ENCODE results near the gene USP21. TPM values are rescaled to one million over a fixed set of nuclear protein-coding genes. Genes with fewer than 3 reads are reported as not detected.

USP21 gene
- polyA plus RNA-seq, 1 experiment, result 19.3 TPM

DNA sequence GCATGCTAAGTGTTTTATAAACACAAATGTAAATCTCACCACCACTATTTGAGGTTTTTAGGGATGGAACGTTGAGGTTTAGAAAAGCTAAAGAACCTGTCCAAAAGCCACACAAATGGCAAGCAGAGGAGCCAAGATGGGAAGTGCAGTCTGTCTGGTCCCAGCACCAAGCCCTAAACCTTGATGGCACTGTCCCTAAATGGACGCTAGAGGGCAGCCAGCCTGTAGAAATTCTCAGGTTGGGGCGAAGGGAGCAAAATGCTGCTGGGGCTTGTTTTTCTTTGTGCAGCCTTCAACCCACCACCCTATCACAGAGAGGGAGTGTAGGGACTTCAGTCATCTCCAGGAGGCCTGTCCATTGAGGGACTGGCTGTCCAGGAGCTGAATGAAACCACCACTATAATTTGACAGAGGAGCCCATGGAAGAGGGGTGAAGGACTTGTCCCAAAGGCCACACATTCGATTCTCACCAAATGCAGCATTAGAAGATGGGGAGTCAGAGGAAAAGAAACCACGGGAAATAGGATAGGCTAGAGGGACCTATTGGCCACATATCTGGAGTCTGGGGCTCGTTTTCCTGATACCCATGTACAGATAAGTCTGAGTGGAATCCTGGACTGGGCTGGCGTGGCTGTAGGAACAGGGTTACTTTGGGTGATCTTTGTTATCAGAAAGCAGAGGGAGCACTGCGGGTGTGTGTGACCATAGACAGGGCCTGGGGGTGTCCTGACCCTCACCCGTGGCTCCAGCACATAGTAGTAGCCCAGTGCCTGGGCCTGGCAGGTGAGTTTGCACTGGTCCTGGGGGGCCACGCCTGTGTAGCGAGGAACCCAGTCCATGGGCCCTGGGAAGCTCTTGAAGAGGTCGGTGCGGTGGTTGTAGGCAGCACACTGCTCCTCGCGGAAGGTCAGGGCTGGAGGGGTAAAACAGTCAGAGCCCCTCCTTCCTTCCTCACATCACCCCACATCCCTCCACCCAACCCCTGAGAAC, 33.5 kb downstream of the USP21 start:
- H3K36me3 ChIP-seq (ENCODE audit: control insufficient read depth, insufficient read depth, low read length), result peaks cover 18% of the 10 kb centered on the region
- H3K27me3 ChIP-seq (ENCODE audit: control insufficient read depth, insufficient read depth, low read length), result no peaks in the 10 kb centered on the region
- no peak overlapping the region for H3K4me3 ChIP-seq (ENCODE audit: low read depth, low read length)
- CTCF ChIA-PET, result interaction anchor here (0.7 to 6.1 kb wide), 23 partner anchors 9 to 197 kb away, joined by 3 to 49 read pairs (median 4); partner anchors contain the start of genes APOA2, NDUFS2, PPOX and TOMM40L
- no peak for DNase-seq (ENCODE audit: low read depth)
- TF ChIP-seq, protein P1, sequence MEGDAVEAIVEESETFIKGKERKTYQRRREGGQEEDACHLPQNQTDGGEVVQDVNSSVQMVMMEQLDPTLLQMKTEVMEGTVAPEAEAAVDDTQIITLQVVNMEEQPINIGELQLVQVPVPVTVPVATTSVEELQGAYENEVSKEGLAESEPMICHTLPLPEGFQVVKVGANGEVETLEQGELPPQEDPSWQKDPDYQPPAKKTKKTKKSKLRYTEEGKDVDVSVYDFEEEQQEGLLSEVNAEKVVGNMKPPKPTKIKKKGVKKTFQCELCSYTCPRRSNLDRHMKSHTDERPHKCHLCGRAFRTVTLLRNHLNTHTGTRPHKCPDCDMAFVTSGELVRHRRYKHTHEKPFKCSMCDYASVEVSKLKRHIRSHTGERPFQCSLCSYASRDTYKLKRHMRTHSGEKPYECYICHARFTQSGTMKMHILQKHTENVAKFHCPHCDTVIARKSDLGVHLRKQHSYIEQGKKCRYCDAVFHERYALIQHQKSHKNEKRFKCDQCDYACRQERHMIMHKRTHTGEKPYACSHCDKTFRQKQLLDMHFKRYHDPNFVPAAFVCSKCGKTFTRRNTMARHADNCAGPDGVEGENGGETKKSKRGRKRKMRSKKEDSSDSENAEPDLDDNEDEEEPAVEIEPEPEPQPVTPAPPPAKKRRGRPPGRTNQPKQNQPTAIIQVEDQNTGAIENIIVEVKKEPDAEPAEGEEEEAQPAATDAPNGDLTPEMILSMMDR (IDR thresholded peaks at IDR 0.05; ENCODE audit: insufficient read depth, low read depth, low read length), result peak; percentile 93
- POLR2A ChIA-PET, result no interaction called here

- no peak for DNase-seq (ENCODE audit: low read depth)
- Histone ChIP-seq H3K27me3 (ENCODE audit: control insufficient read depth, insufficient read depth, low read length) (no peaks in the 10 kb centered on the region), H3K36me3 (ENCODE audit: control insufficient read depth, insufficient read depth, low read length) (peaks cover 18% of the 10 kb centered on the region), H3K4me3 (ENCODE audit: low read depth, low read length) (no peak overlapping the region)
- POLR2A ChIA-PET, result no interaction called here
- TF ChIP-seq, protein P1 (IDR thresholded peaks at IDR 0.05; ENCODE audit: insufficient read depth, low read depth, low read length), result no peak
- CTCF ChIA-PET, result interaction anchor here (0.8 to 6.1 kb wide), 12 partner anchors 8 to 195 kb away, joined by 3 to 49 read pairs (median 6); partner anchors contain the start of genes APOA2, B4GALT3, NDUFS2 and TOMM40L
Measured at GRCh38 chr1:161193561-161194235, 34.4 kb downstream of the USP21 start.

GRCh38 chr1:161195171-161195570, 35.9 kb downstream of the USP21 start:
- no peak for DNase-seq (ENCODE audit: low read depth)
- TF ChIP-seq, protein P1 (IDR thresholded peaks at IDR 0.05; ENCODE audit: insufficient read depth, low read depth, low read length), result no peak
- Histone ChIP-seq H3K4me3 (ENCODE audit: low read depth, low read length) (no peak overlapping the region), H3K36me3 (ENCODE audit: control insufficient read depth, insufficient read depth, low read length) (peaks cover 18% of the 10 kb centered on the region), H3K27me3 (ENCODE audit: control insufficient read depth, insufficient read depth, low read length) (no peaks in the 10 kb centered on the region)
- ChIA-PET POLR2A (no interaction called here), CTCF (interaction anchor here (1.5 to 6.1 kb wide), 4 partner anchors 14 to 187 kb away, joined by 6 to 49 read pairs (median 20); partner anchors contain the start of genes APOA2, B4GALT3 and TOMM40L)

GRCh38 chr1:161196111-161196510, 36.8 kb downstream of the USP21 start:
- CTCF ChIA-PET, result interaction anchor here (0.9 kb wide), 1 partner anchor 15 kb away, joined by 5 read pairs; no protein-coding TSS in a partner anchor
- H3K36me3 ChIP-seq (ENCODE audit: control insufficient read depth, insufficient read depth, low read length), result peaks cover 14% of the 10 kb centered on the region
- TF ChIP-seq, protein P1 (IDR thresholded peaks at IDR 0.05; ENCODE audit: insufficient read depth, low read depth, low read length), result no peak
- POLR2A ChIA-PET, result no interaction called here
- DNase-seq (ENCODE audit: low read depth), result no peak
- H3K4me3 ChIP-seq (ENCODE audit: low read depth, low read length), result no peak overlapping the region
- no peaks in the 10 kb centered on the region for H3K27me3 ChIP-seq (ENCODE audit: control insufficient read depth, insufficient read depth, low read length)
